Neural progenitor cell (in vitro differentiated cells): Measurements from ENCODE around the gene DEUP1.

ENCODE experiments used
- CTCF ChIP-seq: fragments of 200-600 bp; sonication (generic); IDR thresholded peaks from 2 replicates; pipeline ENCODE4 v1.5.1; 2017; ENCODE audit warnings: antibody characterized with exemption, mild to moderate bottlenecking
- EZH2 ChIP-seq: fragments of 200-600 bp; sonication (generic); IDR thresholded peaks from 2 replicates; pipeline ENCODE4 v1.6.1; 2017; ENCODE audit warnings: antibody characterized with exemption, mild to moderate bottlenecking, moderate library complexity

GRCh38 chr11:93464927-93465540 is 134.5 kb downstream of the DEUP1 start:
- TF ChIP-seq EZH2: no peak
- TF ChIP-seq CTCF: no peak
